Upper lobe of left lung (tissue), 6 donors: Measurements from ENCODE around the gene USPL1. TPM values are rescaled to one million over a fixed set of nuclear protein-coding genes. Genes with fewer than 3 reads are reported as not detected.

Experiments used
- ATAC-seq, 2 donors: fragments of 200-7000 bp; cut with Tn5 transposase; one replicate each; pipeline ENCODE4 v1.9.1; 2022; ENCODE audit warnings: mild to moderate bottlenecking in 2 of 2, moderate library complexity in 2 of 2; ENCODE audit not compliant: low FRiP score in 2 of 2
- DNase-seq, 2 donors: peaks; one replicate each; pipeline ENCODE4 v3.0.0-alpha.2; 2019 to 2020
- H3K27ac ChIP-seq, 4 donors: fragments of 200-600 bp; sonication (generic); one replicate each; pipeline ENCODE4 v1.5.1; 2016 to 2019
- H3K27me3 ChIP-seq, 4 donors: fragments of 200-600 bp; sonication (generic); one replicate each; pipeline ENCODE4 v1.5.1; 2017 to 2019
- H3K36me3 ChIP-seq, 4 donors: fragments of 200-600 bp; sonication (generic); one replicate each; pipeline ENCODE4 v1.5.1; 2016 to 2019
- H3K4me1 ChIP-seq, 4 donors: fragments of 200-600 bp; sonication (generic); one replicate each; pipeline ENCODE4 v1.5.1; 2018 to 2019
- H3K4me3 ChIP-seq, 4 donors: fragments of 200-600 bp; sonication (generic); one replicate each; pipeline ENCODE4 v1.5.1; 2017 to 2019; ENCODE audit warnings: mild to moderate bottlenecking in 2 of 4, moderate library complexity in 1 of 4
- H3K9me3 ChIP-seq, 4 donors: fragments of 200-600 bp; sonication (generic); one replicate each; pipeline ENCODE4 v1.5.1; 2018 to 2019
- EP300 ChIP-seq, 4 donors: sonication (generic); formaldehyde crosslinking; IDR thresholded peaks; one replicate each; pipeline ENCODE4 v1.5.1; 2017; ENCODE audit warnings: antibody characterized with exemption in 4 of 4, control low read depth in 2 of 4
- POLR2A ChIP-seq, 4 donors: fragments of 450-650 bp; IDR thresholded peaks; one replicate each; pipeline ENCODE4 v1.5.1; 2016 to 2017; ENCODE audit warnings: antibody characterized with exemption in 4 of 4, mild to moderate bottlenecking in 2 of 4
- POLR2AphosphoS5 ChIP-seq, 2 donors: sonication (generic); formaldehyde crosslinking; IDR thresholded peaks; one replicate each; pipeline ENCODE4 v1.5.1; 2017; ENCODE audit warnings: antibody characterized with exemption in 2 of 2
- WGBS, 2 donors: methylation state at CpG; one replicate each; pipeline ENCODE4 v1.1.5; 2017 to 2018; 5-methylcytosine and 5-hydroxymethylcytosine counted together
- total RNA-seq, 6 donors: library from RNA; depleted of rRNA in 4 of 6; stranded (reverse); fragments of >200 nt in 4 of 6; gene quantifications; one replicate each; pipeline versions ENCODE4 v1.1.0 to v1.2.1, GENCODE V29; 2016 to 2021
- TF ChIP-seq, protein P1 (sequence below), 6 experiments: fragments of 450-650 bp in 4 of 6; fragments of 200-600 bp in 2 of 6; sonication (generic) in 2 of 6; IDR thresholded peaks; one replicate each; pipeline ENCODE4 v1.5.1; 2016 to 2019; ENCODE audit warnings: antibody characterized with exemption in 6 of 6
- donor health status: DM: no; HTN: no; CAD: no; lungs with moderate emphysema.
- donor health status: DM: no; HTN: yes; CAD: no; lungs with severe emphysema.

The USPL1 gene
- total RNA-seq, 6 donors from 2014 or later: 10.8 to 25.1 (median 16.2) TPM

- DNase-seq (no peak), ATAC-seq (no peak)
Measured at GRCh38 chr13:30618930-30619279, 1.2 kb downstream of the USPL1 start.

DNA sequence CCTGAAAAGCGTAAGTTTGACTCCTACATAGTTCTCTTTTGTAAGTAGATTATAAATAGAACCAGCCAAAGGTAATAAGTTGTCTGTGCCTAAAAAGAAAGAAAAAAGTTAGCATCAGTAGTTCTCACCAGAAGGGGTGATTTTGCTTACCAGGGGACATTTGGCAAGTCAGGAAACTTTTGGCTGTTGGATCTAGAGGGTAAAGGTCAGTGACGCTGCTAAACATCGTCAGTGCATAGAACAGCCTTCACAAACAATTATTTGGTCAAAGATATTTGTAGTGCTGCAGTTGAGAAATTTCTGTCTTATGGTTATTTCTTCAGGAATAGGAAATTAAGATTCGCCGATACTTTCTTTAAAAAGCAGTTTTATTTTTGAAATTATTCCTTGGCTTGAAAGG lies 2.0 kb downstream of the USPL1 start:
- Histone ChIP-seq H3K4me1 (peaks cover 26 to 40% (median 31%) of the 10 kb centered on the region in 4 donors), H3K27ac (peak overlapping the region in 2 of 4 donors; percentile 99), H3K27me3 (no peaks in the 10 kb centered on the region), H3K9me3 (no peaks in the 10 kb centered on the region), H3K4me3 (peak overlapping the region in 1 of 4 donors; percentile 81), H3K36me3 (peaks cover 0 to 28% (median 6%) of the 10 kb centered on the region in 4 donors)
- 69 to 72% methylated on average over 5 of the region's 5 CpGs for WGBS, 2 donors
- DNase-seq (no peak), ATAC-seq (no peak)
- no peak for TF ChIP-seq POLR2AphosphoS5 (IDR thresholded peaks at IDR 0.05)
- TF ChIP-seq EP300 (IDR thresholded peaks at IDR 0.05): no peak
- no peak for TF ChIP-seq POLR2A (IDR thresholded peaks at IDR 0.05)
- TF ChIP-seq, protein P1, sequence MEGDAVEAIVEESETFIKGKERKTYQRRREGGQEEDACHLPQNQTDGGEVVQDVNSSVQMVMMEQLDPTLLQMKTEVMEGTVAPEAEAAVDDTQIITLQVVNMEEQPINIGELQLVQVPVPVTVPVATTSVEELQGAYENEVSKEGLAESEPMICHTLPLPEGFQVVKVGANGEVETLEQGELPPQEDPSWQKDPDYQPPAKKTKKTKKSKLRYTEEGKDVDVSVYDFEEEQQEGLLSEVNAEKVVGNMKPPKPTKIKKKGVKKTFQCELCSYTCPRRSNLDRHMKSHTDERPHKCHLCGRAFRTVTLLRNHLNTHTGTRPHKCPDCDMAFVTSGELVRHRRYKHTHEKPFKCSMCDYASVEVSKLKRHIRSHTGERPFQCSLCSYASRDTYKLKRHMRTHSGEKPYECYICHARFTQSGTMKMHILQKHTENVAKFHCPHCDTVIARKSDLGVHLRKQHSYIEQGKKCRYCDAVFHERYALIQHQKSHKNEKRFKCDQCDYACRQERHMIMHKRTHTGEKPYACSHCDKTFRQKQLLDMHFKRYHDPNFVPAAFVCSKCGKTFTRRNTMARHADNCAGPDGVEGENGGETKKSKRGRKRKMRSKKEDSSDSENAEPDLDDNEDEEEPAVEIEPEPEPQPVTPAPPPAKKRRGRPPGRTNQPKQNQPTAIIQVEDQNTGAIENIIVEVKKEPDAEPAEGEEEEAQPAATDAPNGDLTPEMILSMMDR (IDR thresholded peaks at IDR 0.05): no peak

More at GRCh38 chr13:30618930-30619279, 1.2 kb downstream of the USPL1 start:
- Histone ChIP-seq H3K36me3 (peaks cover 0 to 22% (median 2%) of the 10 kb centered on the region in 4 donors), H3K9me3 (no peaks in the 10 kb centered on the region), H3K4me3 (peak overlapping the region in 3 of 4 donors; percentile 81 to 93 (median 87)), H3K4me1 (peaks cover 26 to 40% (median 31%) of the 10 kb centered on the region in 4 donors), H3K27ac (peak overlapping the region; percentile 99 to 100 (median 99)), H3K27me3 (no peaks in the 10 kb centered on the region)
- WGBS, 2 donors: 23 to 28% methylated on average over 3 of the region's 3 CpGs
- TF ChIP-seq POLR2AphosphoS5 (IDR thresholded peaks at IDR 0.05): no peak
- TF ChIP-seq, protein P1 (IDR thresholded peaks at IDR 0.05): no peak
- no peak for TF ChIP-seq POLR2A (IDR thresholded peaks at IDR 0.05)
- TF ChIP-seq EP300 (IDR thresholded peaks at IDR 0.05): no peak

GRCh38 chr13:30620941-30621340 lies 3.2 kb downstream of the USPL1 start:
- Histone ChIP-seq H3K4me3 (no peak overlapping the region), H3K9me3 (no peaks in the 10 kb centered on the region), H3K4me1 (peaks cover 23 to 36% (median 27%) of the 10 kb centered on the region in 4 donors), H3K36me3 (peaks cover 0 to 29% (median 6%) of the 10 kb centered on the region in 4 donors), H3K27me3 (no peaks in the 10 kb centered on the region), H3K27ac (no peak overlapping the region)
- ATAC-seq: no peak
- TF ChIP-seq POLR2A (IDR thresholded peaks at IDR 0.05): no peak
- TF ChIP-seq EP300 (IDR thresholded peaks at IDR 0.05): no peak
- TF ChIP-seq, protein P1 (IDR thresholded peaks at IDR 0.05): no peak
- TF ChIP-seq POLR2AphosphoS5 (IDR thresholded peaks at IDR 0.05): no peak
- 83 to 85% methylated on average over 3 of the region's 3 CpGs for WGBS, 2 donors
- DNase-seq: no peak

DNA sequence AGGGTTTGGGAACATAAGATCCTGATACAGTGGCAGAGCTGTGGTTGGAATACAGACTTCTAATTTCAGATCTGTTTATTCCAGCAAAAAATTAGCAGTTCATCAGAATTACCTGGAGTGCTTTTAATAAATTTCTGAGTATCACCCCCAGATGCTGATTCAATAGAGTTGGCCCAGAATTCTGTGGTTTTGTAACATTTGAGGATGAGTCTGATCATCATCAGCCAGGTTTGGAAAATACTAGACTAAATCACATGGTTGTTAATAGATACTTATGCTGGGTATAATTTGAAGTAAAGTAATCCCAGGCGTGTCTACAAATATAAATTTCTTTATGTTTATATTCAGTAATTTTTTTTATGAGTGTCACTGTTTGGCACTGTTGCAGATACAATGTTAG lies 4.8 kb downstream of the USPL1 start:
- DNase-seq (no peak), ATAC-seq (no peak)
- Histone ChIP-seq H3K36me3 (peaks cover 0 to 31% (median 6%) of the 10 kb centered on the region in 4 donors), H3K27ac (no peak overlapping the region), H3K4me1 (peaks cover 28 to 41% (median 32%) of the 10 kb centered on the region in 4 donors), H3K4me3 (no peak overlapping the region), H3K27me3 (no peaks in the 10 kb centered on the region), H3K9me3 (no peaks in the 10 kb centered on the region)
- TF ChIP-seq, protein P1 (IDR thresholded peaks at IDR 0.05): no peak
- TF ChIP-seq POLR2AphosphoS5 (IDR thresholded peaks at IDR 0.05) (no peak), EP300 (IDR thresholded peaks at IDR 0.05) (no peak), POLR2A (IDR thresholded peaks at IDR 0.05) (no peak)
- 71 to 94% methylated on average over 1 of the region's 1 CpG for WGBS, 2 donors

DNA sequence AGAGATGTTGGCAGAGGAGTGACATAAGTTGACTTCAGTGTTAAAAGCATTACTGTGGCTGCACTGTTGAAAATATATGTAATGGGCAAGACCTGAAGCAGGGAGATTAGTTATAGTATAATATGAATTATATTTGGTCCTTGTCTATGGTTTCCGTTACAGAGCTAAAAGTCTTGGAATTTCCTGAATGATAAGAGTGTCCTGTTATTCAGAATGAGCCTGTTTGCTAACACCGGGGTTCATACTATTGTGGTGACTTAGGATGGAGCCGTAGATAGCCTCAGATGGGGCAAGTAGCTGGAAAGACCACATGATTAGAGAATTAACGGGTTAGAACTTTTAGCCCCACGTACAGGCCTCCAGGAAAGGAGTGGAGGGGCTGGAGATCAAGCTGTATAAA lies 5.7 kb downstream of the USPL1 start:
- Histone ChIP-seq H3K27ac (peak overlapping the region in 1 of 4 donors; percentile 55), H3K36me3 (peaks cover 0 to 35% (median 6%) of the 10 kb centered on the region in 4 donors), H3K4me3 (no peak overlapping the region), H3K4me1 (peaks cover 28 to 41% (median 33%) of the 10 kb centered on the region in 4 donors), H3K9me3 (no peaks in the 10 kb centered on the region), H3K27me3 (no peaks in the 10 kb centered on the region)
- no peak for ATAC-seq
- WGBS, 2 donors: 64 to 65% methylated on average over 5 of the region's 5 CpGs
- DNase-seq: no peak
- TF ChIP-seq POLR2AphosphoS5 (IDR thresholded peaks at IDR 0.05) (no peak), POLR2A (IDR thresholded peaks at IDR 0.05) (no peak), EP300 (IDR thresholded peaks at IDR 0.05) (no peak)
- TF ChIP-seq, protein P1 (IDR thresholded peaks at IDR 0.05): no peak
